Left ventricle myocardium inferior (tissue), 1 donor: Measurements from ENCODE around the gene CD207. TPM values are rescaled to one million over a fixed set of nuclear protein-coding genes. Genes with fewer than 3 reads are reported as not detected.

Source experiments
- DNase-seq: peaks from one replicate; pipeline ENCODE4 v3.0.0-alpha.2; 2020
- H3K27ac ChIP-seq: fragments of 200-600 bp; replicated peaks from 2 replicates; pipeline ENCODE4 v1.8.0; 2021
- H3K27me3 ChIP-seq: fragments of 200-600 bp; 2 replicates; pipeline ENCODE4 v1.8.0; 2021; ENCODE audit warnings: low read depth
- H3K36me3 ChIP-seq: fragments of 200-600 bp; 2 replicates; pipeline ENCODE4 v1.8.0; 2021
- H3K4me1 ChIP-seq: fragments of 200-600 bp; 2 replicates; pipeline ENCODE4 v1.8.0; 2021
- H3K4me3 ChIP-seq: fragments of 200-600 bp; 2 replicates; pipeline ENCODE4 v1.8.0; 2021; ENCODE audit warnings: mild to moderate bottlenecking, moderate library complexity
- H3K9me3 ChIP-seq: fragments of 200-600 bp; replicated peaks from 2 replicates; pipeline ENCODE4 v1.8.0; 2021
- intact Hi-C: fragments of 100-400 bp; cut with micrococcal nuclease; formaldehyde crosslinking; loops from one replicate; pipeline ENCODE4 v1.11.0; 2022
- total RNA-seq: library from RNA; stranded (reverse); fragmentation: NEBNext Ultra II Directional; extraction: Animal tissue kit (Norgen Biotek cat#: 25700); gene quantifications from one replicate; pipeline ENCODE4 v1.2.1, GENCODE V29; 2021
- TF ChIP-seq, protein P1 (sequence below): fragments of 200-600 bp; IDR thresholded peaks from 2 replicates; pipeline ENCODE4 v1.8.0; 2021; ENCODE audit warnings: antibody characterized with exemption, mild to moderate bottlenecking, borderline replicate concordance
- donor health status: DM: no; HTN: yes; CAD: no; lungs with severe emphysema.

The CD207 gene
- total RNA-seq, 1 donor from 2014 or later = not detected

DNA sequence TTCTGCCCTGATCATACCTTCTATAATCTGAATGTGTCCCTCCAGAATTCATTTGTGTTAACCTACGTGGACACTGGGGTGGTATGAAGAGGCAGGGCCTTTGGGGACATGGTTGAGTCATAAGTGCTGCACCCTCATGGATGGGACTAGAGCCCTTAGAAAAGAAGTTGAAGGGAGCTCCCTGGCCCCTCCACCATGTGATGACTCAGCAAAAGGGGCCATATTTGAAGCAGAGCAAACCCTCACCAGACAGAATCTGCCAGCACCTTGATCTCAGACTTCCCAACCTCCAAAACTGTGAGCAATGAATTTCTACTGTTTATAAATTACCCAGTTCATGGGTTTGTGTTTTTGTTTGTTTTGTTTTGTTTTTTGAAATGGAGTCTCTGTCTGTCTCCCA, 33.4 kb upstream of the CD207 start:
- no peak overlapping the region for H3K4me3 ChIP-seq
- intact Hi-C loops = no loop called here
- TF ChIP-seq, protein P1, sequence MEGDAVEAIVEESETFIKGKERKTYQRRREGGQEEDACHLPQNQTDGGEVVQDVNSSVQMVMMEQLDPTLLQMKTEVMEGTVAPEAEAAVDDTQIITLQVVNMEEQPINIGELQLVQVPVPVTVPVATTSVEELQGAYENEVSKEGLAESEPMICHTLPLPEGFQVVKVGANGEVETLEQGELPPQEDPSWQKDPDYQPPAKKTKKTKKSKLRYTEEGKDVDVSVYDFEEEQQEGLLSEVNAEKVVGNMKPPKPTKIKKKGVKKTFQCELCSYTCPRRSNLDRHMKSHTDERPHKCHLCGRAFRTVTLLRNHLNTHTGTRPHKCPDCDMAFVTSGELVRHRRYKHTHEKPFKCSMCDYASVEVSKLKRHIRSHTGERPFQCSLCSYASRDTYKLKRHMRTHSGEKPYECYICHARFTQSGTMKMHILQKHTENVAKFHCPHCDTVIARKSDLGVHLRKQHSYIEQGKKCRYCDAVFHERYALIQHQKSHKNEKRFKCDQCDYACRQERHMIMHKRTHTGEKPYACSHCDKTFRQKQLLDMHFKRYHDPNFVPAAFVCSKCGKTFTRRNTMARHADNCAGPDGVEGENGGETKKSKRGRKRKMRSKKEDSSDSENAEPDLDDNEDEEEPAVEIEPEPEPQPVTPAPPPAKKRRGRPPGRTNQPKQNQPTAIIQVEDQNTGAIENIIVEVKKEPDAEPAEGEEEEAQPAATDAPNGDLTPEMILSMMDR = no peak
- no peaks in the 10 kb centered on the region for H3K9me3 ChIP-seq
- no peak for DNase-seq
- H3K27ac ChIP-seq = no peak overlapping the region
- H3K27me3 ChIP-seq = peaks cover 63% of the 10 kb centered on the region
- no peaks in the 10 kb centered on the region for H3K36me3 ChIP-seq
- peaks cover 8% of the 10 kb centered on the region for H3K4me1 ChIP-seq

DNA sequence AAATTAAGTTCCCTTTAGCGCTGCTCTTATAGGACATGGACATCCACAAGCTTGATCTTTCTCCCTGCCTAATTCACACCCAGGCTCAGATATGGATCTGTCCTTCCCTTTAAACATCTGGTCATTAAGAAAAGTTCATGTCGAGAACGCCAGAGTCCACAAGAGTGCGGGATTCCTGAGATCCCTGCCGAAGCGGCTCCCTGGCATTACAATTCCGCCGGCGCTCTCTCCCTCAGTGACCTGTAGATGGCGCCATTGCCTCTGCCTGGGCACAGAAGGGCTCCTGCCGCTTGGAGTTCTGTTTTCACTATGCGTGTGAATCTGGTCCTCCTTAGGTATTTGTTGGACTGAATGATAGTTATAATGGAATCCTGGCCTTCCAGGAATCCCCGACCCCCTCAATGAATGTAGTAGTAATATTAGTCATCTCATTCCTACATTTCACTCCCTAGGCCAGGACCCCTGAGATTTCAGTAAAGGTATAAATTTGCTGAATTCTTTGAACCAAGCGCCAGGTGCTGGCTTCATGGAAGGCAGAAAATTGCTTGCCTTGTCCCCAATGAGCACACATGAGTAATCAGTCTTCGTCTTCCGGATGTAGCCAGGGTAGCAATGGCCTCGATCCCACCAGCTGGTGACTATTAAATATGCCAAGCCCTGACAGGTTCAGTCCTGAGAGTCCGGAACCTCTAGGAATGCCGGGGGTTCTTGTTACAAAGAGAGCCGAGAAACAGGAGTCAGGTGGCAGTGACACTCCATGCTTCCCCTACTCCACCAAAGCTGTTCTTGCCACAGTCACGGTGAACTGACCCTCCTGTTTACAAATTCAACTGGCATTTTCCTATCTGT, 26.4 kb upstream of the CD207 start:
- H3K27ac ChIP-seq = no peak overlapping the region
- DNase-seq = peak; percentile 70
- peaks cover 68% of the 10 kb centered on the region for H3K27me3 ChIP-seq
- no peaks in the 10 kb centered on the region for H3K36me3 ChIP-seq
- H3K4me3 ChIP-seq = no peak overlapping the region
- TF ChIP-seq, protein P1 = peak; percentile 98
- intact Hi-C loops = no loop called here
- H3K9me3 ChIP-seq = no peaks in the 10 kb centered on the region
- no peaks in the 10 kb centered on the region for H3K4me1 ChIP-seq

DNA sequence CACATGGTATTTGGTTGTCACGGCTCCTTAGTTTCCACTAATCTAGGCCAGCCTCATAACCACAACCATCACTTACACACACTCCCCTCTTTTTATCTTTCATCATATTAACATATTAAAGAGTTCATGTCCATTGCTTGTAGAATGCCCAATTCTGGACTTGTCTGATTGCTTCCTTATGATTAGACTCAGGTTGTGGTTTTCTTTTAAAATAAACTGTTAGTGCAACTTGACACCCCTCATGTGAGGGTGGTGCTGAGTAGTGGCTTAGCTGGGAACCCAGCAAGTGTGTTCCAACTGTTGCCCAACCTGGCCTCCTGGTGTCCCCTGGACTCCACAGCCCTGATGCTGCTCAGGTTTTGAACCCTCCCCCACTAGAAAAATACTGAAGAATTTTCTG, 20.1 kb upstream of the CD207 start:
- DNase-seq = no peak
- intact Hi-C loops = no loop called here
- H3K4me1 ChIP-seq = no peaks in the 10 kb centered on the region
- peaks cover 33% of the 10 kb centered on the region for H3K27me3 ChIP-seq
- TF ChIP-seq, protein P1 = no peak
- no peaks in the 10 kb centered on the region for H3K9me3 ChIP-seq
- H3K27ac ChIP-seq = no peak overlapping the region
- H3K4me3 ChIP-seq = no peak overlapping the region
- H3K36me3 ChIP-seq = no peaks in the 10 kb centered on the region

DNA sequence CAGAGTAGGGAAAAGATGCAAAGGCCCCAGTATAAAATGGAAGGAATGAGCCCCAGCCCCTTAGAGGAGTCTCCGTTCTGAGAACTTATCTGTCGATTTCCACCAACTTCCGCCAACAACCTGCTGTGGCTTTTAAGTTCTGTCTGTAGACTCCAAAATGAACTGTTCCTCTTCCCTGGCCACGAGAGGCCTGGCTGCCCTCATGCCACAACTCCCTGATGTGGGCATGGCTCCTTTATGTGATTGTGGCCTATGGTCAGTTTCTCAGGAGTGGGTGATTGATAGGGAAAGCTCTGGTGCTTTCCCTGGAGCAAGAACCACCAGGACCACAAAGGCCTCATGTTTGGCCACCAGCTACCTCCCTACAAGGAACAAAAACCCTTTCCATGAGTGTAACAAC, 18.8 kb upstream of the CD207 start:
- TF ChIP-seq, protein P1 = no peak
- no peak overlapping the region for H3K27ac ChIP-seq
- H3K4me3 ChIP-seq = no peak overlapping the region
- no peaks in the 10 kb centered on the region for H3K36me3 ChIP-seq
- H3K4me1 ChIP-seq = no peaks in the 10 kb centered on the region
- intact Hi-C loops = no loop called here
- no peak for DNase-seq
- H3K9me3 ChIP-seq = no peaks in the 10 kb centered on the region
- H3K27me3 ChIP-seq = peaks cover 29% of the 10 kb centered on the region

DNA sequence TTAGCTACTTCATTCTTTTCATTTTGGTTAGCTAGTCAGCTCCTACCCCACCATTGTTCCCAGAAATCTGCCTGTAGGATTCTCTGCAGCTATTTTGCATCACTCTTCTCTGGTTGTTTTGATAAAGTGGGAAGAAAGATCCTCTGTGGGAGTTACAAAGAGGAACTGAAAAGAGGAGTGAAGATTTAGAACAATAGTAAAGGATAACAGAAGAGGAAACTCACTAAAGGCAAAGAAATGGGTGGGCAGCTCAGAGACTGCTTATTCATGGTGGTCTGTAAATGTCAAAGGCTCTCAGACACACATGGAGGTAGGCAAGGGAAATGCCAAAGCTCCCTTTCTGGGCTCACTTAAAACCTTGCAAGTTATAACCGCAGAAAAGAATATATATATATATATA, 17.2 kb upstream of the CD207 start:
- Histone ChIP-seq H3K27ac (no peak overlapping the region), H3K4me1 (no peaks in the 10 kb centered on the region), H3K9me3 (no peaks in the 10 kb centered on the region), H3K4me3 (no peak overlapping the region), H3K27me3 (peaks cover 21% of the 10 kb centered on the region), H3K36me3 (no peaks in the 10 kb centered on the region)
- TF ChIP-seq, protein P1 = no peak
- intact Hi-C loops = no loop called here
- DNase-seq = no peak
